ENCODE measurements around the gene CCDC32.

The CCDC32 gene

GRCh38 chr15:40549894-40550293, 14.9 kb downstream of the CCDC32 start:
- no peak for ATAC-seq

GRCh38 chr15:40548610-40549009, 16.2 kb downstream of the CCDC32 start:
- Mint-ChIP-seq H3K4me3 (no peak overlapping the region), H3K27ac (peak overlapping the region; percentile 0), H3K4me1 (peaks cover 6% of the 10 kb centered on the region), H3K9me3 (no peaks in the 10 kb centered on the region), H3K36me3 (peaks cover 78% of the 10 kb centered on the region)
- ATAC-seq (no peak), DNase-seq (ENCODE audit: low spot score in 2 of 2) (no peak)

More at GRCh38 chr15:40549894-40550293, 14.9 kb downstream of the CCDC32 start:
- no peaks in the 10 kb centered on the region for H3K4me1 Mint-ChIP-seq
- no peak overlapping the region for H3K27ac Mint-ChIP-seq
- peaks cover 85% of the 10 kb centered on the region for H3K36me3 Mint-ChIP-seq
- no peak overlapping the region for H3K4me3 Mint-ChIP-seq
- no peaks in the 10 kb centered on the region for H3K9me3 Mint-ChIP-seq
- no peak for DNase-seq (ENCODE audit: low spot score in 2 of 2)

DNA sequence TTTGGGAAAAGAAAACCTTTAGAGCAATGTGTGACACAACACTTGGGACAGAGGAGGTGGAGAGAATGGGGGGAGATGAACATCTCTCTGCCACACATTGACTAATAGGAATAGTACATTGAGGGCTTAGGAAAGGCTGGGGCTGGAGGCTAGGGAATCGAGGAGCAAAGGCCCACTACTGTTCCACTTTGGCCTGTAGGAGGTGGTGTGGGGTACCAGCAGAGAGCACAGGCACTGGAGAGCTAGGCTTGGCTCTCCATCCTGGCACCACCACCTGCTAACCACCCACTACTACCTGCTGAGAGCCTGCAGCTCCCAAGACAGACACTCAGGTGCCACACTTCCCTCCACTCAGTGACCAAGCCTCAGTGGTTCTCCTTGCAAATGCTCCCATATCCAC, 19.4 kb downstream of the CCDC32 start:
- DNase-seq (ENCODE audit: low spot score in 2 of 2) (no peak), ATAC-seq (no peak)
- Mint-ChIP-seq H3K36me3 (peaks cover 51% of the 10 kb centered on the region), H3K4me3 (no peak overlapping the region), H3K9me3 (no peaks in the 10 kb centered on the region), H3K4me1 (peaks cover 7% of the 10 kb centered on the region), H3K27ac (no peak overlapping the region)

DNA sequence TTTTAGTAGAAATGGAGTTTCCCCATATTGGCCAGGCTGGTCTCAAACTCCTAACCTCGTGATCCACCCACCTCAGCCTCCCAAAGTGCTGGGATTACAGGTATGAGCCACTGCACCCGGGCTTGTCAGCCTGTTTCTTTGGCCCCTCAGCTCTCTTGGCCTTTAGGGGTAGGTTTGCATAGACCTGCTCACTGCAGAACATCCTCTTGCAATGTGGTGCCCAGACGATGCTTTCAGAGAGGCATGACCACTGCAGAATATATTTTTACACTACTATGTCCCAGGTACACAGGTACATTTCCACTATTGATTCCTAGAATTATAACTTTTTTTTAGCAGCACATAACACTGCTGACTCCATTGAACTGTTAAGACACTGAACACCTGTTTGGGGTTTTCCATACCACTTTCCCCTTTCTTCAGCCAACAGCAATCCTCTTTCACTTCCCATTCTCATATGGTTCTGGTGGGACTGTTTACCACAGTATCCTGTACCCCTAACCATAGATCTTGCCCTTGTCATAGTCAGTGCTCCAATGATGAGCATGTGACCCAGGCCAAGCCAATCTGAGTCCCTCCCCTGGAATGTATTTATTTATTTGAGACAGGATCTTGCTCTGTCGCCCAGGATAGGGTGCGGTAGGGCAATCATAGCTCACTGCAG, 21.1 kb downstream of the CCDC32 start:
- ATAC-seq (no peak), DNase-seq (ENCODE audit: low spot score in 2 of 2) (no peak)
- Mint-ChIP-seq H3K9me3 (no peaks in the 10 kb centered on the region), H3K4me1 (peaks cover 7% of the 10 kb centered on the region), H3K27ac (no peak overlapping the region), H3K4me3 (no peak overlapping the region), H3K36me3 (peaks cover 39% of the 10 kb centered on the region)

DNA sequence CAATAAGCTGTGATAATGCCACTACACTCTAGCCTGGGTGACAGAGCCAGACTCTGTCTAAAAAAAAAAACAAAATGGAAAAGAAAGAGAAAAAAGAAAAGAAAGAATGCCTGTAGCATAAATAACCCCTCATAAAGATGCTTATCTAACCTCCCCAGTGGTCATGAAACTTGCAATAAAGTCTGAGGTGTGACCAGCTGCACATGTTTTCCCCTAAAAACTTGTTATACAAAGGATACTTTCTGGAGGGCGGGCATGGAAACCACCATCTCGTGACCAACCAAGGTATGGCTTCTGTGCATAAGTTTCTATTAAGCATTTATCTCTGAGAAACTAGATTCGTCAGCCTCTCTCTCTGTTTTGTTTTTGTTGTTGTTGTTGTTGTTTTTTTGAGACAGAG, 21.8 kb downstream of the CCDC32 start:
- Mint-ChIP-seq H3K4me3 (no peak overlapping the region), H3K9me3 (no peaks in the 10 kb centered on the region), H3K27ac (no peak overlapping the region), H3K4me1 (peaks cover 7% of the 10 kb centered on the region), H3K36me3 (peaks cover 32% of the 10 kb centered on the region)
- no peak for ATAC-seq
- DNase-seq (ENCODE audit: low spot score in 2 of 2) = no peak

DNA sequence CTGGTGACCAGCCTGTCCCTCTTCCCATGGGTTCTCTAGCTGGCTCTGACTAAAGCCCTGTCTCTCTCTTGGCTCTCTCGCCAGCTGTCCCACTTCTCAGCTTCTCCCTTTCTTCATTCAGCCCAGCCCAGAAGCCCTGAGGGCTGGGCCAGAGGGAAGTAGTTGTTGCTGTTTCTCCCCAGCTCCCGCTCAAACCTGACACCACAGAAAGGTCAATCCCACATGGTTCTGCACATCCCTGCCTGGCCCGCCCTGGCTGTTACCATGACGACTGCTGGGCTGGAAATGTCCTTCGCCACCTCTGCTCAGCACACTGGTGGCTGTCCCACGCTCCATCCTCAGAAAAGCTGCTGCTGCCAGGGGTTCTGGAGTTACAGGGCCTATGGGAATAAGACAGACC, 25.9 kb downstream of the CCDC32 start:
- no peak for ATAC-seq
- no peaks in the 10 kb centered on the region for H3K9me3 Mint-ChIP-seq
- no peak overlapping the region for H3K27ac Mint-ChIP-seq
- DNase-seq (ENCODE audit: low spot score in 2 of 2) = no peak
- H3K36me3 Mint-ChIP-seq = peaks cover 19% of the 10 kb centered on the region
- peaks cover 10% of the 10 kb centered on the region for H3K4me1 Mint-ChIP-seq
- no peak overlapping the region for H3K4me3 Mint-ChIP-seq

- Mint-ChIP-seq H3K4me3 (no peak overlapping the region), H3K4me1 (peaks cover 6% of the 10 kb centered on the region), H3K27ac (no peak overlapping the region), H3K9me3 (no peaks in the 10 kb centered on the region), H3K36me3 (peaks cover 13% of the 10 kb centered on the region)
- ATAC-seq (no peak), DNase-seq (ENCODE audit: low spot score in 2 of 2) (no peak)
These were observed 28.3 kb downstream of the CCDC32 start for GRCh38 chr15:40536501-40536900.

DNA sequence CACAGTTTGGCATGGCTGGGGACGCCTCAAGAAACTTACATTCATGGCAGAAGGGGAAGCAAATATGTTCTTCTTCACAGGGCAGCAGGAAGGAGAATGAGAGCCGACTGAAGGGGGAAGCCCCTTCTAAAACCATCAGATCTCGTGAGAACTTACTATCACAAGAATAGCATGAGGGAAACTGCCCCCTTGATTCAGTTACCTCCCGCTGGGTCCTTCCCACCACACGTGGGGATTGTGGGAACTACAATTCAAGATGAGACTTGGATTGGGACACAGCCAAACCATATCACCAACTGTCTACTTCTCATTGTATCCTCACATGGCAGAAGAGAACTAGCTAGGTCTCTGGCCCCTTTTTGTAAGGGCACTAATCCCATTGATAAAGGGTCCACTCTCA, 30.5 kb downstream of the CCDC32 start:
- H3K27ac Mint-ChIP-seq = no peak overlapping the region
- H3K4me3 Mint-ChIP-seq = no peak overlapping the region
- peaks cover 6% of the 10 kb centered on the region for H3K4me1 Mint-ChIP-seq
- peaks cover 7% of the 10 kb centered on the region for H3K36me3 Mint-ChIP-seq
- no peaks in the 10 kb centered on the region for H3K9me3 Mint-ChIP-seq
- no peak for DNase-seq (ENCODE audit: low spot score in 2 of 2)
- no peak for ATAC-seq

GRCh38 chr15:40533763-40534364, 31.0 kb downstream of the CCDC32 start:
- no peak overlapping the region for H3K4me3 Mint-ChIP-seq
- DNase-seq (ENCODE audit: low spot score in 2 of 2) = no peak
- no peak for ATAC-seq
- H3K4me1 Mint-ChIP-seq = peaks cover 6% of the 10 kb centered on the region
- peaks cover 7% of the 10 kb centered on the region for H3K36me3 Mint-ChIP-seq
- H3K9me3 Mint-ChIP-seq = no peaks in the 10 kb centered on the region
- no peak overlapping the region for H3K27ac Mint-ChIP-seq

- no peak for ATAC-seq
- DNase-seq (ENCODE audit: low spot score in 2 of 2) = no peak
- H3K36me3 Mint-ChIP-seq = no peaks in the 10 kb centered on the region
- H3K4me1 Mint-ChIP-seq = no peaks in the 10 kb centered on the region
- H3K9me3 Mint-ChIP-seq = no peaks in the 10 kb centered on the region
- H3K4me3 Mint-ChIP-seq = no peak overlapping the region
- H3K27ac Mint-ChIP-seq = no peak overlapping the region
These were observed 36.0 kb downstream of the CCDC32 start for GRCh38 chr15:40528801-40529200.

DNA sequence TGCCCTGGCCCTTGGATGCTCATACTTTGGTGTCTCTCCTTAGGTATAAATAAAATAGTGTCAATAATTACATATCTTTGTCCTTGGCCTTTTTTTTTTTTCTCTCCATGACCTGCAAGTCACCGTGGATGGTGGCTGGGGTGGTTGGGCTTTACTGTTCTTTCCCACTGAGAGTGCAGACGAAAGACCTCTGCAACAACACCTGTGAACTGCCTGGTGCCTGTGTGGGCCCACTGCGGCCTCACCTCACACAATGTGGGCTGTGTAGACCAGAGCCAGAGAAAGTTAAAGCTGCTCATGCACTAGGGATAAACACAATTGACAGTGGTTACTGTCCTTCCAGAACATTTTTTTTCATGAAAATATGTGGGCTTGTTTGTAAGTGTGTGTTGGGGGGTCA, 39.0 kb downstream of the CCDC32 start:
- no peak for ATAC-seq
- no peak for DNase-seq (ENCODE audit: low spot score in 2 of 2)
- Mint-ChIP-seq H3K4me3 (no peak overlapping the region), H3K4me1 (no peaks in the 10 kb centered on the region), H3K9me3 (no peaks in the 10 kb centered on the region), H3K36me3 (no peaks in the 10 kb centered on the region), H3K27ac (no peak overlapping the region)

GRCh38 chr15:40523611-40524010, 41.2 kb downstream of the CCDC32 start:
- Mint-ChIP-seq H3K27ac (no peak overlapping the region), H3K4me1 (peaks cover 4% of the 10 kb centered on the region), H3K9me3 (no peaks in the 10 kb centered on the region), H3K4me3 (no peak overlapping the region), H3K36me3 (no peaks in the 10 kb centered on the region)
- ATAC-seq (no peak), DNase-seq (ENCODE audit: low spot score in 2 of 2) (no peak)

DNA sequence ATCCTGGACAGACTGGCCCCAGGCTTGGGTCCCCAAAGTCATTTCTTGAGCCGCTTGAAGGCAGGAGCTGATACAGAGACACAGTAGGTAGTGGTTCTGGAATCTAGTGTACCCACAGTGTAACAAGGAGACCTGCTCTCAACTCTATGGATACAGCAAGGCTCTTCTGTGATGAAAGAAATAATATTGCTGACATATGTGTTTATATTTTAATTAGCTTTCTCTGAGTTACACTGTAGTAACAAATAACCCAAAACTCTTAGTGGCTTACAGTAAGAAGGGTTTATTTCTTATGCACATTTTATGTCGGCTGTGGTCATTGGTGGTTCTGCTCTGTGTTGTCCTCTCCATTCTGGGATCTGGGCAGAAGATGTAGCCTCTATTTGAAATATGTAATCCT, 48.5 kb downstream of the CCDC32 start:
- DNase-seq (ENCODE audit: low spot score in 2 of 2) (no peak), ATAC-seq (no peak)
- Mint-ChIP-seq H3K27ac (no peak overlapping the region), H3K36me3 (no peaks in the 10 kb centered on the region), H3K9me3 (no peaks in the 10 kb centered on the region), H3K4me1 (peaks cover 13% of the 10 kb centered on the region), H3K4me3 (no peak overlapping the region)

DNA sequence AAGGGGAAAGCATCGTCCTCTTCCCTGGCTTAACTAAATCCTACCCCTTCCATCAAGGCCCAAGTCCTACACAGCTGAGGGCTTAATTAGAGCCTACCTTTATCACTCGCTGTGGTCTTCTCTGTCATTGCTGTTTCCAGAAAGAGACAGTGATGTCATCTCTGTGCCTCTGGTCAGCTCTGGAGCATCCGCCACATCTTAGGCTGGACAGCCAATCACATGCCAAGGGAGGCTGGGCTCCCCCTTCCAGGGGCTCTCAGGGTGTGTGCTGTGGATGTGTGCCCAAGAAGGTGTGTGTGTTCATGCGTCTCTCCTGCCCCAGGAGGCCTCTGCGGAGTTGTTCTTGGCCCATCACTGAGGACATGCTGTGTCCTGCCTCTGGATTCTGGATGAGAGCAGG, 51.2 kb downstream of the CCDC32 start:
- DNase-seq (ENCODE audit: low spot score in 2 of 2) = no peak
- Mint-ChIP-seq H3K4me1 (peaks cover 17% of the 10 kb centered on the region), H3K9me3 (no peaks in the 10 kb centered on the region), H3K4me3 (no peak overlapping the region), H3K27ac (no peak overlapping the region), H3K36me3 (no peaks in the 10 kb centered on the region)
- no peak for ATAC-seq

DNA sequence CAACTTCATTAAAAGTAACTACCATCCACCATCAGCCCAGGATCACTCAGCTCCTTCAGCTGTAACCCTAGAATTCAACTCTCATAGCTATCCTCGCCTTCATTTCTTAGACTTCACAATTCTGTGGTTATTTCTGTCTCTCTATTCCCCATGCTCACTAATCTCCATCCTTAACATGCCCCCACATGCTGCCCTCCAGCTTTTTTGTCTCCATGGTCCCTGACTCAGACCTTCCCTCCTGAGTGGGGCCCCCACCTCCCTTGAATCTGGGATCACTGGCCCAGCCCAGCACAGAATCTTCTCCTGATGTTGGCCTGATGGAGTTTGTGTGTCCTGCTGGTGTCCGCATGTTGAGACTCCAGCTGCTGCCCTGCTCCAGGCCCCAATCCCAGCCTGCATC, 52.4 kb downstream of the CCDC32 start:
- no peaks in the 10 kb centered on the region for H3K36me3 Mint-ChIP-seq
- H3K27ac Mint-ChIP-seq = no peak overlapping the region
- H3K9me3 Mint-ChIP-seq = no peaks in the 10 kb centered on the region
- no peak for ATAC-seq
- H3K4me1 Mint-ChIP-seq = peaks cover 17% of the 10 kb centered on the region
- DNase-seq (ENCODE audit: low spot score in 2 of 2) = no peak
- H3K4me3 Mint-ChIP-seq = peak overlapping the region; percentile 72

DNA sequence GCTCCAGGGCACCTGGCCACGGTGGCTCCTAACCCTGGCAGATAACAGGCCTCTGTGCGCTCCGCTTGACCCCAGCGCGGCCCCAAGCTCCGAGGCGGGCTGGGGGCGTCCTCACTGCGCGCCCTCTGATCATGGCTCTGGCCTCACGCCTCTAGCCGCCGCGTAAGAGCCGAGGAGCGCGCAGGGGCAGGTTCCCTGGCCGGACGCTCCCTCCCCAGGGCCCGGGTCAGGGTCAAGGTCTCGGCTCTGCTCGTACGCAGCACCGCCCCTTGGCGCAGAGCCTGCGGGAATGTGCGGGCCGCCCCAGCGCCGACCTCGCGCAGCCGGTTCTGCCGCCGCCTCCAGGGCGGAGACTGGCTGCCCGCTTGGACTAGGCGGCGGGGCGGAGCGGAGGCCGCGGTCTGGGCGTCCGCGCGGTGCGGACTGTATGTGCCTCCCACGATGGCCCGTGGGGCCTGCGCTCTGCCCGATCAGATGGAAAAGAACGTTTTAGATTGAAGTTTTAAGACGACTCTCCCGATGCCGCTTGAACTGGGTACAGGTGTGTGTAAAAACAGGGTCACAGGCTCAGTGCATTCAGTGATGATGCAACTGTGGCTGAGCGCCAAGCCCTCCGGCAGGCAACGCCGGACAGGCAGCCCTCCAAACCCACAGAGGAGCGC, 53.2 kb downstream of the CCDC32 start:
- peak; percentile 62 for ATAC-seq

More for the DNA sequence above, 53.2 kb downstream of the CCDC32 start:
- Mint-ChIP-seq H3K9me3 (no peaks in the 10 kb centered on the region), H3K27ac (no peak overlapping the region), H3K4me3 (peak overlapping the region; percentile 72), H3K4me1 (peaks cover 22% of the 10 kb centered on the region), H3K36me3 (no peaks in the 10 kb centered on the region)
- peak; percentile 10 to 58 for DNase-seq (ENCODE audit: low spot score in 2 of 2)
